ENCODE measurements around the gene SEM1.
"Not testable (repeated sequence)": the region's sequence is repeated elsewhere in the genome, so short reads cannot be mapped to it uniquely, and the experiment has no call there.

The SEM1 gene

GRCh38 chr7:96719164-96719563 is 9.5 kb upstream of the SEM1 start:
- H3K4me3 ChIP-seq (ENCODE audit: low read length): no peak overlapping the region
- TF ChIP-seq ZNF274 (IDR thresholded peaks at IDR 0.05; ENCODE audit: low read depth, low read length): no peak

GRCh38 chr7:96718107-96719003 is 8.7 kb upstream of the SEM1 start:
- no peak for TF ChIP-seq ZNF274 (IDR thresholded peaks at IDR 0.05; ENCODE audit: low read depth, low read length)
- H3K4me3 ChIP-seq (ENCODE audit: low read length): no peak overlapping the region

DNA sequence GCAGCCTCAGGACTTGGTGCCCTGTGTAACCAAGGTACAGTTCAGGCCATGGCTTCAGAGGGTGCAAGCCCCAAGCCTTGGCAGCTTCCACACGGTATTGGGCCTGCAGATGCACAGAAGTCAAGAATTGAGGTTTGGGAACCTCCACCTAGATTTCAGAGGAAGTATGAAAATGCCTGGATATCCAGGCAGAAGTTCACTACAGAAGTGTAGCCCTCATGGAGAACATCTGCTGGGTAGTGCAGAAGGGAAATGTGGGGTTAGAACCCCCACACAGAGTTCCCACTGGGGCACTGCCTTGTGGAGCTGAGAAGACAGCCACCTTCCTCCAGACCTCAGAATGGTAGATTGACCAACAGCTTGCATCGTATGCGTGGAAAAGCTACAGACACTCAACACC is 3.4 kb upstream of the SEM1 start:
- H3K4me3 ChIP-seq (ENCODE audit: low read length): no peak overlapping the region
- no peak for TF ChIP-seq ZNF274 (IDR thresholded peaks at IDR 0.05; ENCODE audit: low read depth, low read length)

DNA sequence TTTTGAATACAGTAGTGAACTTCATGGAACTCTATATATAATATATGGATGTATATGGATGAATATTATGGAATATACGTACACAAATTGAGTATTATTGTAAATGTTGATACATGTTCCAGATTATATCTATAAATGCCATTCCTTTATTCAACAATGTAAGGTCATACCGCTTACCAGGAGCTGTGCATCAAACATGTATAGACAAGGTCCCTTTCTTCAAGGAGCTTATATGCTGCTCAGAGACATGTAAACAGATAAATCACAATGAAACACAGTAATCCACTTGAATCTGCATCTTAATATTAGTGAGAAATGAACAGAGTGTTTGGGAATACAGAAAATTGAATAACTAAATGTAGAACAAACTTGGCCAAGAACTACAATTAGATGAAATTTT is 898 bp upstream of the SEM1 start:
- no peak overlapping the region for H3K4me3 ChIP-seq (ENCODE audit: low read length)
- TF ChIP-seq ZNF274 (IDR thresholded peaks at IDR 0.05; ENCODE audit: low read depth, low read length): no peak

GRCh38 chr7:96708872-96709271 is 774 bp downstream of the SEM1 start:
- no peak for TF ChIP-seq ZNF274 (IDR thresholded peaks at IDR 0.05; ENCODE audit: low read depth, low read length)
- H3K4me3 ChIP-seq (ENCODE audit: low read length): peak overlapping the region; percentile 83

GRCh38 chr7:96707901-96708774 is 1.5 kb downstream of the SEM1 start:
- no peak for TF ChIP-seq ZNF274 (IDR thresholded peaks at IDR 0.05; ENCODE audit: low read depth, low read length)
- peak overlapping the region; percentile 83; the same call in 1 of the 2 replicates for H3K4me3 ChIP-seq (ENCODE audit: low read length)

- H3K4me3 ChIP-seq (ENCODE audit: low read length): no peak overlapping the region
- TF ChIP-seq ZNF274 (IDR thresholded peaks at IDR 0.05; ENCODE audit: low read depth, low read length): no peak
These were observed 8.4 kb downstream of the SEM1 start for GRCh38 chr7:96701258-96701657.

GRCh38 chr7:96700516-96700915 is 9.1 kb downstream of the SEM1 start:
- TF ChIP-seq ZNF274 (IDR thresholded peaks at IDR 0.05; ENCODE audit: low read depth, low read length): no peak
- no peak overlapping the region for H3K4me3 ChIP-seq (ENCODE audit: low read length)

DNA sequence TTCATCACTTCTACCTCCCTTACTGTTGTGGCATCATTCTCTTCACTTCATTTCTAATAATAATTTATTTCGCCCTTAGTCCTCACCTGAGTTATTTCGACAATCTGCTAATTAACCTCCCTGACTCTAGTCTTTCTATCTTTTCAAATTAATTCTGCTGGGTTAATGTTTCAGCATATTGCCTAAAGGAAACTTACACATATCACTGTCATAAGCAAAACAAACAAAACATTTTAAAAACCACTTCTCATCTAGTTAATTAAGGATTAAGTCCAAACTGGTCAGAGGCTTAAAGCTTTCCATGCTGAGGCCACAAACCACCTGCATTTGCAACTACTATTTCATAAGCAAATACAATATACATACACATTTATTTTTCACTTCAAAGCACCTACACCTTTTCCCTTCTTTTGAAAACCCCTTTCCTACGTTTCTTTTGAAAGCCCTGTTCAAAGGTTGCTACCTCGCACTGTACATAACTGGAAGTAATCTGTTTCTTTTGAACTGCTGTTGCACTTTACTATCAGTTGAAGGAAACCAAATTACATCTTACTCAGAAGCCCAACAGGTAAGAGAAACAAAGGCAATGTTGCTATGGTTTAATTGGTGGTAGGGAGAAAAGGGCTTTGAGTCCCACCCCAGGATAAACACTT is 10.3 kb downstream of the SEM1 start:
- no peak for TF ChIP-seq ZNF274 (IDR thresholded peaks at IDR 0.05; ENCODE audit: low read depth, low read length)

GRCh38 chr7:96698449-96698848 is 11.2 kb downstream of the SEM1 start:
- not testable (repeated sequence) for H3K4me3 ChIP-seq (ENCODE audit: low read length)

More for the DNA sequence above, 10.3 kb downstream of the SEM1 start:
- H3K4me3 ChIP-seq (ENCODE audit: low read length): no peak overlapping the region

- no peak for TF ChIP-seq ZNF274 (IDR thresholded peaks at IDR 0.05; ENCODE audit: low read depth, low read length)
- H3K4me3 ChIP-seq (ENCODE audit: low read length): no peak overlapping the region
These were observed 11.8 kb downstream of the SEM1 start for GRCh38 chr7:96697822-96698221.

DNA sequence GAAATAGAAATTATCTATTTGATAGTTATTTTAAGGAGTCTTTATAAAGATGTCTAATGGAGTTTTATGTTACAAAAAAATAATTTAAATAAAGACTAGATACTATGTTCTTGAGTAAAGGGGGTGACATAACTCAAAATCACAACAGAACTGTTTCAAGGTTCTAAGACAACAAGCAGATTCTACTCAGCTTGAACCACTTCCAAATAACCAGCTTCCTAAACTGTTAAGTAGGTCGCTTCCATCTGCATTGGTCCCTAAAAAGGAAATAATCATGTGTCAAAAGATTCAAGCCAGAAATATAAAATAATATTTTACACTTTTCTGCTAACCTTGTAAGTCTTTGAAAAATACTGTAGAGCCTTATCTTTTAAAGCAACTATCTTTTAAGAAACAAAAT is 14.1 kb downstream of the SEM1 start:
- TF ChIP-seq ZNF274 (IDR thresholded peaks at IDR 0.05; ENCODE audit: low read depth, low read length): no peak
- H3K4me3 ChIP-seq (ENCODE audit: low read length): no peak overlapping the region

- H3K4me3 ChIP-seq (ENCODE audit: low read length): no peak overlapping the region
- no peak for TF ChIP-seq ZNF274 (IDR thresholded peaks at IDR 0.05; ENCODE audit: low read depth, low read length)
These were observed 15.6 kb downstream of the SEM1 start for GRCh38 chr7:96694082-96694481.

GRCh38 chr7:96691702-96692101 is 17.9 kb downstream of the SEM1 start:
- TF ChIP-seq ZNF274 (IDR thresholded peaks at IDR 0.05; ENCODE audit: low read depth, low read length): no peak
- H3K4me3 ChIP-seq (ENCODE audit: low read length): no peak overlapping the region
